Measurements from ENCODE around the gene SREK1IP1. TPM values are rescaled to one million over a fixed set of nuclear protein-coding genes. Genes with fewer than 3 reads are reported as not detected.

The SREK1IP1 gene
- total and polyA plus RNA-seq, 2 of the 13 experiments (the other 11 are each of a cell fraction or from before 2014, with no cell fraction given): 3.1 to 16.5 TPM

DNA sequence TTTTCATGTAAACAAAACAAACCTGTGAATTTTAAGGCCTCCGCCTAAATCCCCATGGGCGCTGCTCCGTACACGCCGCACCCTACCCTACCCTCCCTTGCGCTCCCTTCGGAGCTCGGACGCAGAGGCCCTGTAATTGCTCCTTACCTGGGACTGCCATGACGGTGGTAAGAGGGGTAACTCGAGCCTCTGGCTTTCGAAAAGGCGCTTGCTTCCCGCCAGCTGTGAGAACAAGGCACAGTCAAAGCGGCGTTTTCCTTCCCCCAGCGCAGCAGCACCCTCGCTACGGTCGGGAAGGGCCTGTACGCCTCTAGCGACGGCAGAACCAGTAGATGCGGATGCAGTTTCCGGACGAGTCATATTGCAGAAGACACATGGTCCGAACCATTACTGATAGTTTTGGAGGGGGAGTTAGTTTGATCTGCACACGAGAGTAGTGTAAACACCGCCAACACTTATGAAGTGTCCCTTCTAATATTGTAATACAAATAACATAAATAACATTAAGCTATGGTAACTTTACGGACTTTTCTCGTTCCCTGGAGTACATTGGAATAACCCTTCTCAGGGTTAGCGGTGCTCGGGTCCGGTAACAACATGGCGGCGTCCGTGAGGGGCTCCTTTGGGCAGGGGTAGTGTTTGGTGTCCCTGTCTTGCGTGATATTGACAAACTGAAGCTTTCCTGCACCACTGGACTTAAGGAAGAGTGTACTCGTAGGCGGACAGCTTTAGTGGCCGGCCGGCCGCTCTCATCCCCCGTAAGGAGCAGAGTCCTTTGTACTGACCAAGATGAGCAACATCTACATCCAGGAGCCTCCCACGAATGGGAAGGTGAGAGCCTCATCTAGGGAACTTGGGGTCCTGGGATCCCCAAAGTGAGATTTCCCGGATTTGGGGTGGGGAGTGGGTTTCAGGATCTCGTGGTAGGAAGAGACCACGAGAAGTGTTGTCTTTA lies at the start of gene SREK1IP1, which contains the start of gene CWC27 (continued):
- TF ChIP-seq ZNF296 (CRISPR knock-in tag; conservative IDR thresholded peaks at IDR 0.05) (no peak), DR1 (CRISPR knock-in tag; IDR thresholded peaks at IDR 0.05) (peak; percentile 66; the same call in 1 of the 2 replicates), KLF13 (CRISPR knock-in tag; IDR thresholded peaks at IDR 0.05) (no peak), ZNF468 (CRISPR knock-in tag; IDR thresholded peaks at IDR 0.05) (0 out of 2 replicates have a peak, but pooled peaks have one; percentile 22), SIN3A (IDR thresholded peaks at IDR 0.05; ENCODE audit: borderline replicate concordance, low read depth, low read length) (0 out of 2 replicates have a peak, but pooled peaks have one; percentile 58), ZNF709 (CRISPR knock-in tag; IDR thresholded peaks at IDR 0.05) (0 out of 2 replicates have a peak, but pooled peaks have one; percentile 41), RBFOX2 (IDR thresholded peaks at IDR 0.05; ENCODE audit: low read depth, low read length) (peak; percentile 61), ZNF792 (CRISPR knock-in tag; IDR thresholded peaks at IDR 0.05) (0 out of 2 replicates have a peak, but pooled peaks have one; percentile 25), TBX2 (CRISPR knock-in tag; IDR thresholded peaks at IDR 0.05; ENCODE audit: borderline replicate concordance) (peak; percentile 62; the same call in 1 of the 2 replicates), ZNF567 (CRISPR knock-in tag; IDR thresholded peaks at IDR 0.05; ENCODE audit: borderline replicate concordance) (no peak), JARID2 (CRISPR knock-in tag; IDR thresholded peaks at IDR 0.05; ENCODE audit: insufficient replicate concordance) (peak; percentile 37), TCF12 (IDR thresholded peaks at IDR 0.05) (no peak), TCF12 (CRISPR knock-in tag; IDR thresholded peaks at IDR 0.05) (no peak), ZNF430 (CRISPR knock-in tag; IDR thresholded peaks at IDR 0.05) (no peak), NR2F2 (IDR thresholded peaks at IDR 0.05; ENCODE audit: borderline replicate concordance, low read depth) (peak; percentile 25; the same call in 1 of the 2 replicates), BRCA1 (CRISPR knock-in tag; IDR thresholded peaks at IDR 0.05) (no peak), SP140L (CRISPR knock-in tag; IDR thresholded peaks at IDR 0.05; ENCODE audit: borderline replicate concordance) (0 out of 2 replicates have a peak, but pooled peaks have one; percentile 35)
- TF ChIP-seq, protein P1, sequence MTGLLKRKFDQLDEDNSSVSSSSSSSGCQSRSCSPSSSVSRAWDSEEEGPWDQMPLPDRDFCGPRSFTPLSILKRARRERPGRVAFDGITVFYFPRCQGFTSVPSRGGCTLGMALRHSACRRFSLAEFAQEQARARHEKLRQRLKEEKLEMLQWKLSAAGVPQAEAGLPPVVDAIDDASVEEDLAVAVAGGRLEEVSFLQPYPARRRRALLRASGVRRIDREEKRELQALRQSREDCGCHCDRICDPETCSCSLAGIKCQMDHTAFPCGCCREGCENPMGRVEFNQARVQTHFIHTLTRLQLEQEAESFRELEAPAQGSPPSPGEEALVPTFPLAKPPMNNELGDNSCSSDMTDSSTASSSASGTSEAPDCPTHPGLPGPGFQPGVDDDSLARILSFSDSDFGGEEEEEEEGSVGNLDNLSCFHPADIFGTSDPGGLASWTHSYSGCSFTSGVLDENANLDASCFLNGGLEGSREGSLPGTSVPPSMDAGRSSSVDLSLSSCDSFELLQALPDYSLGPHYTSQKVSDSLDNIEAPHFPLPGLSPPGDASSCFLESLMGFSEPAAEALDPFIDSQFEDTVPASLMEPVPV (CRISPR knock-in tag; IDR thresholded peaks at IDR 0.05): no peak
- TF ChIP-seq, protein P2, sequence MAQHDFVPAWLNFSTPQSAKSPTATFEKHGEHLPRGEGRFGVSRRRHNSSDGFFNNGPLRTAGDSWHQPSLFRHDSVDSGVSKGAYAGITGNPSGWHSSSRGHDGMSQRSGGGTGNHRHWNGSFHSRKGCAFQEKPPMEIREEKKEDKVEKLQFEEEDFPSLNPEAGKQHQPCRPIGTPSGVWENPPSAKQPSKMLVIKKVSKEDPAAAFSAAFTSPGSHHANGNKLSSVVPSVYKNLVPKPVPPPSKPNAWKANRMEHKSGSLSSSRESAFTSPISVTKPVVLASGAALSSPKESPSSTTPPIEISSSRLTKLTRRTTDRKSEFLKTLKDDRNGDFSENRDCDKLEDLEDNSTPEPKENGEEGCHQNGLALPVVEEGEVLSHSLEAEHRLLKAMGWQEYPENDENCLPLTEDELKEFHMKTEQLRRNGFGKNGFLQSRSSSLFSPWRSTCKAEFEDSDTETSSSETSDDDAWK (CRISPR knock-in tag; IDR thresholded peaks at IDR 0.05): no peak
- TF ChIP-seq, protein P3, sequence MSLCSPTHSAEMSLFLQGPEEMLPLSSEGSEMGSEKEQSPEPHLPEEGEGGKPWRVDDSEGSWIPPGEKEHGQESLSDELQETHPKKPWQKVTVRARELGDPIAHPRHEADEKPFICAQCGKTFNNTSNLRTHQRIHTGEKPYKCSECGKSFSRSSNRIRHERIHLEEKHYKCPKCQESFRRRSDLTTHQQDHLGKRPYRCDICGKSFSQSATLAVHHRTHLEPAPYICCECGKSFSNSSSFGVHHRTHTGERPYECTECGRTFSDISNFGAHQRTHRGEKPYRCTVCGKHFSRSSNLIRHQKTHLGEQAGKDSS (CRISPR knock-in tag; IDR thresholded peaks at IDR 0.05; ENCODE audit: borderline replicate concordance, low read depth): peak; percentile 73; the same call in 1 of the 2 replicates
- TF ChIP-seq, protein P4, sequence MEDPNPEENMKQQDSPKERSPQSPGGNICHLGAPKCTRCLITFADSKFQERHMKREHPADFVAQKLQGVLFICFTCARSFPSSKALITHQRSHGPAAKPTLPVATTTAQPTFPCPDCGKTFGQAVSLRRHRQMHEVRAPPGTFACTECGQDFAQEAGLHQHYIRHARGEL (CRISPR knock-in tag; IDR thresholded peaks at IDR 0.05): no peak
- TF ChIP-seq, protein P5, sequence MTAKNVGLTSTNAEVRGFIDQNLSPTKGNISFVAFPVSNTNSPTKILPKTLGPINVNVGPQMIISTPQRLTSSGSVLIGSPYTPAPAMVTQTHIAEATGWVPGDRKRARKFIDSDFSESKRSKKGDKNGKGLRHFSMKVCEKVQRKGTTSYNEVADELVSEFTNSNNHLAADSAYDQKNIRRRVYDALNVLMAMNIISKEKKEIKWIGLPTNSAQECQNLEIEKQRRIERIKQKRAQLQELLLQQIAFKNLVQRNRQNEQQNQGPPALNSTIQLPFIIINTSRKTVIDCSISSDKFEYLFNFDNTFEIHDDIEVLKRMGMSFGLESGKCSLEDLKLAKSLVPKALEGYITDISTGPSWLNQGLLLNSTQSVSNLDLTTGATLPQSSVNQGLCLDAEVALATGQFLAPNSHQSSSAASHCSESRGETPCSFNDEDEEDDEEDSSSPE (CRISPR knock-in tag; IDR thresholded peaks at IDR 0.05): peak; percentile 75
